Left cardiac atrium (tissue), 4 donors: ENCODE measurements around the gene LSS. TPM values are rescaled to one million over a fixed set of nuclear protein-coding genes. Genes with fewer than 3 reads are reported as not detected.
"Not testable (repeated sequence)": the region's sequence is repeated elsewhere in the genome, so short reads cannot be mapped to it uniquely, and the experiment has no call there.

Experiments
- ATAC-seq, 2 donors: fragments of 200-7000 bp; cut with Tn5 transposase; one replicate each; pipeline ENCODE4 v1.9.1; 2020; ENCODE audit warnings: mild to moderate bottlenecking in 2 of 2, moderate library complexity in 2 of 2
- DNase-seq: peaks from one replicate; pipeline ENCODE4 v3.0.0-alpha.2; 2020
- intact Hi-C, 2 donors: fragments of 100-400 bp; cut with DNase I; formaldehyde crosslinking; loops; one replicate each; pipeline versions ENCODE4 v1.14.1 to v1.15.1; 2022 to 2023
- total RNA-seq, 2 donors: library from RNA; stranded (reverse); fragmentation: NEBNext Ultra II Directional; extraction: Animal tissue kit (Norgen Biotek cat#: 25700); gene quantifications; one replicate each; pipeline ENCODE4 v1.2.1, GENCODE V29; 2021
- donor health status: DM: no; HTN: yes; CAD: no.
- donor health status: DM: no; HTN: yes; CAD: no; lungs with severe emphysema.
- donor health status: DM: yes; HTN: yes; CAD: no.
- donor health status: Dilated cardiomyopathy.

Gene LSS
- total RNA-seq, 2 donors from 2014 or later: 66.4 to 66.7 TPM

DNA sequence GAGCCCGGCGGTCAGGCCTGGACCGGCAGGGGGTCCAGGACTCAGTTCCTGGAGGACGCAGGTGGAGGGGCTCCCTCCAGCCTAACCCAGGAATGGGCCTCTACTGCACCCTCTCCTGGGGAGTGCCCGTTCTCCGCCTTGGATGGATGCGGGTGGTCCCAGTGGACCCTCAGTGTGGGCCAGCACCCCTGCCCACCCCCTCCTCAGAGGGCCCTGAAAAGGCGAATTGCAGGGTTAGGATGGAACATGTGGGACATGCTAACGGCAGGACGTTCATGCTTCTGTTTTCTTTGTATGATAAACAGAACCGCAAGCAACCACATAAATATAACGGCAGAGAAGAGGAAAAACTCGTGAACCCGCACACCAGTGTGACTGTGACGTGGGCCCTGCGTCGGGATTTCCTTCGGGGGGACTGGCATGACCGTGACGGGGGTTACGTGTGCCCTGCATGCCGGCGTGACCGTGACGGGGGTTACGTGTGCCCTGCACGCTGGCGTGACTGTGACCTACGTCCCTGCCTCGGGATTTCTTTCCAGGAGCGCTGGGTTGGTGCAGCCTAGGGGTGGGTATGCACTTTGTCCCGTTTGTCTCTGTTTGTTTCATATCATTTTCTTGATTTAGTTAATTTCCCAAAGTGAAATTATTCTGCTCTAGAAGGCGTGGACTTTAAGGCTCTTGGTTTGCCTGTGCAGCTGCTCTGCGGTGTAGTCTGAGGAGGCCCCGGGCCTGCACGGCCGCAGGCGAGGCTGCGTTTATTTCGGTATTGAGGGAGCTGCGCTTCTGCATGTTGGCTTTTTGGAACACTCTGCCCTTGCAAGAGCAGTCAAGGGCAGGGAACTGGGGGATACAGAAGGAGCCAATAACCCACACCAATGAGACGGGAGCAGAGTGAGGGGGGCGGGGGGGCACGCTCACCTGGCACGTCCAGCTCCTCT, 76.3 kb downstream of the LSS start:
- no peak for ATAC-seq

DNA sequence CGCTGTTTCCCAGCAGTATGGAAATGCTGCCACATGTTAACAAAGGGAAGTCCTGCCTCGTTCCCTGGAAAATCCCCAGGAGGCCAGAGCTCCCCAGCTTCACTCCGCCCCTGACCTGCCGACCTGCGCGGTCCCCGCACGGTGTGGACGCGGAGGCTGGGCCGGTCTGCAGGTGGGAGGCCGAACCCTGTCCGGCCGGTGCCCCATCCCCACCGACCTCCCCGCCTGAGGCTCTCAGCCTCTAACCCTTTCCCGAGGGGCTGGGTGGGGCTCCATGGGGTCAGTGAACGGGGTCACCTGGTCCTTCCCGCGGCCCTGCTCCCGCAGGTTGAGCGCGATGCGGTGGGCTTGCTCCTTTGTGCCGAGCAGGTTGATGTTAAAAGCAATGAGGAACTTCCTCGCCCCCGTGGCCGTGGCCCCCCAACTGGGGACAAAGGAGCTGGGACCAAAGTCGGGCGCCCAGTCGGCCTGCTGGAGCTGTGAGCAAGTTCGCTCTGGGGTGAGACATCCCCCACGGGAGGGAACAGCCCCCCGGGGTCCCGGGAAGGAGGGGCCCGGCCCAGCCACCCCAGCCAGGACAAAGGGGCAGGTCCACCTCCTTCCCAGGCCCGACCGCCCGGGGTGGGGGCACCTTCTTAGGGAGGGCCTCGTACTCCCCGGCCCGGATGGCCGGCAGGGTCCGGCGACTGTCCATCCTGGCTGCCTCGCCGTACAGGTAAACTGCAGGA, 77.1 kb downstream of the LSS start:
- intact Hi-C loops: loop anchor here in 1 of 2 donors (10.0 kb wide), 1 partner anchor 83 kb away; no protein-coding TSS in a partner anchor
- no peak for DNase-seq
- ATAC-seq: no peak

More for the DNA sequence above, 76.3 kb downstream of the LSS start:
- DNase-seq: no peak
- intact Hi-C loops: loop anchor here in 1 of 2 donors (10.0 kb wide), 1 partner anchor 83 kb away; no protein-coding TSS in a partner anchor

DNA sequence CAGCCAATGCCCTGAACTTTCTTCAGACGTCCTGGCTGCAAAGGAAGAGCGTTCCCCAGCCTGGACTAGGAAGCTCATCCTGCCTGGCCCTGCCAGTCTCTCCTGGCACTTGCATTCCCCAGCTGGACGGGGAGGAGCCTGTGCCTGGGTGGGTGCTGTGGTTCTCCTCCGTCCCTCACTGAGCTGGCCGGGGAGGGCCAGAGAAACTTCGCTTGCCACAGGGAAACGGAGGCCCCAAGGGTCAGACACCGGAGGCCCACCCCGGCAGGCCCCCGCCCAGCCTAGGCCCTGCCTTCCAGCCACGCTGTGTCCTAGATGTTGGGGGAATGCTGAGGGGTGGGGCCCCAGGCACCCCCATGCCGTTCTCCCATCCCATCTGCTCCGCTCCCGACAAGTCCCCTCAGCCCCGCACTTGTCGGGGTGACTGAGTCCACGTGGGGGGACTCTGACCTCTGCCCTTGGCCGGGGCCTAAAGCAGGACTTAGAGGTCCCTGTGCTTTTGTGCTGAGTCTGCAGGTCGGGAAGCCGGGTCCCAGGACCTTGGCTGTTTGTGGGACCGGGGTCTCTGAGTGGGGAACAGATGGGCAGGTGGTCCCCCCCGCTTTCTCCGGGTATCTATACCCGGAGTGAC, 78.0 kb downstream of the LSS start:
- intact Hi-C loops: loop anchor here in 1 of 2 donors (10.0 kb wide), 1 partner anchor 84 kb away; no protein-coding TSS in a partner anchor
- ATAC-seq: no peak
- peak; percentile 18 for DNase-seq

DNA sequence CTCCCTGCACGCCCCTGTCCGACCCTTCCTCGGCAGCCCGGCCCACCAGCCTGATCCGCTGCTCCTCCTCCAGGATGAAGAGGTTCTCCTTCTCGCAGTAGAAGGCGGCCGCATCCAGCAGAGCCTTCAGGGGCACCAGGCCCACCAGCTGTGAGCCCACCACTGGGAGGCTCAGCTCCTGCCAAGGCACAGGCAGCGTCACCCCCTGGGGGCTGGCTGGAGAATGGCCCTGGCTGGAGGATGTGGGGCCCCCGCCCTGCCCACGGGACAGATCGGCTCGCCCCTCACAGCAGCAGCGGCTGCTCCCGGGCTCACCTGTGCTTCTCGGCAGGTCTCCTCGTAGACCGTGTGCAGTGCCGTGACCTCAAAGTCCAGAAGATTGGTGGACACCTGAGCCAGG, 78.5 kb downstream of the LSS start:
- no peak for ATAC-seq
- peak; percentile 10 for DNase-seq
- intact Hi-C loops: loop anchor here in 1 of 2 donors (10.0 kb wide), 1 partner anchor 85 kb away; no protein-coding TSS in a partner anchor

DNA sequence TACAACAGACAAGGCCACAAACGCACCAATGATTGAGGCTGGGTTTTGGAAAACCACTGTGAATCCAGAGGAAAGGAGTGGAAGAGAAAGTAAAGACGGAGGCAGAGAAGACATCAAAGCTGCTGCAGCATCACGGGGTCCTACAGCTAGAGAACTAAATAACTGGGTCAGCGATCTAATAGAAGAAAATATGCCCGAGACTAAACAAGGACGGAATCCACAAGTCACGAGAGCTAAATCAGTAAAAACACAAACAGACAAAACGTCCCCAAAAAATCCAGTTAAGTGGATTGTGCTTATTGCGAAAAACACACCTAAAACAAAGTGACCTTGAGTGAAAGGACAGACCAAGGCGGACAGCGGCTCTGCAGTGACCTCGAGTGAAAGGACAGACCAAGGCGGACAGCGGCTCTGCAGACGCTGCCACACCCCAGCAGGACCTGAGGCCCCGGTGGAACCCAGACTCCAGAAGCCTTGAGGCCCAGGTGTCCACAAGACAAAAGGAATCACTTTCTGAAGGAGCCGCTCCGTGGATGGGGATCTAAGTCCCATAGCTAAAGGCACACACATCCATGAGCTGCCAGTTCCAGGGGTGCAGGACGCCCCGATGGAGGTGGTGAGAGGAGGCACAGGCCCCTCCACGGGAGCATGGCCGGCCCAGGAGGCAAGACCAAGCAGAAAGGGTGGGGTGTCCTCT, 79.2 kb downstream of the LSS start:
- ATAC-seq: no peak

DNA sequence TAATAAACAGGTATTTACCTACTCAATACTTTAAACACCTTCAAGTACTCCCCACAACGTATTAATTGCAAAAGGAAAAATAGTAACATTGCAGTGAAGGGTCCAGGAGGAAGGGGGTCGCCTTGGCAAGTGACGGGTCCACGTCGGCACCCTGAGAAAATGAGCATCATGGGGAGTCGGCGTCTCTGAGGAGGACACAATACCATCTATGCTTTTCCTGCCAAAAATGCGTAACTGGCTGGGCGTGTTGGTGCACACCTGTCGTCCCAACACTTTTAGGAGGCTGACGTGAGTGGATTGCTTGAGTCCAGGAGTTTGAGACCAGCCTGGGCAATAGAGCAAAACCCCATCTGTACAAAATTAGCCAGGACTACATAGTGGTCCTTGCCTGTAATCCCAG, 80.5 kb downstream of the LSS start:
- no peak for DNase-seq
- intact Hi-C loops: loop anchor here in 1 of 2 donors (10.0 kb wide), 1 partner anchor 107 kb away; no protein-coding TSS in a partner anchor
- ATAC-seq: no peak

More for the DNA sequence above, 79.2 kb downstream of the LSS start:
- intact Hi-C loops: loop anchor here in 1 of 2 donors (10.0 kb wide), 1 partner anchor 105 kb away; no protein-coding TSS in a partner anchor
- DNase-seq: peak; percentile 16

DNA sequence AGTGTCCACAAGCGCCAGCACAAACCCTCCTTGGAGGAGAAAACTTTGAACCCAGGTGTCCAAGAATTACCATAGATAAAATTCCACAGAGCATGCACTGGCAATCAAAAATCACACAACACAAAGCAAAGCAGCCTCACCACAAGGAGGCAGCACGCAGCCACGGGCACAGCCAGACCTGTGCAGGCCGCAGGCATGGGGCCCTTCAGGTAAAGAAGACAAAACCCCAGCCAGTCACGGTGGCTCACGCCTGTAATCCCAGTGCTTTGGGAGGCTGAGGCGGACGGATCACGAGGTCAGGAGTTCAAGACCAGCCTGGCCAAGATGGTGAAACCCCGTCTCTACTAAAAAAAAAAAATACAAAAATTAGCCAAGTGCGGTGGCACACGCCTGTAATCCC, 81.1 kb downstream of the LSS start:
- not testable (repeated sequence) for DNase-seq, ATAC-seq

DNA sequence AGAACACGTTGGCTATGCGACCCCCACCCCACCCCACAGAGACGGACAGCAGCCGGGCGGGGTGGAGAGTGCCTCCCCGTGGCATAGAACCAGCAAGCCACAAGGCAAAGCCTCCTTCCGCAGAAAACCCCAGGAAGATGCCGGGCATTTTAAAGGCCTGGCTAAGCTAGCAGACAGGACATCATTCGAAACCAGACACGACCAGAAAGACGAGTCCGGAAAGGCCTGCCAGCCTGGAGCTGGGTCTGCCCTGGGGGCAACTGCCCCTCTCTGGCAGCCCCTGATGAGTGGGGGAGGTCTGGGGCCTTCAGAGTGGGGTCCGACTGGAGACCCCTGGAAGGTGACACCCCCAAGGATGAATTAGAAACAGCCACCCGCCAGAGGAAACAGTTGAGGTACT, 81.7 kb downstream of the LSS start:
- DNase-seq: no peak
- no peak for ATAC-seq
- intact Hi-C loops: loop anchor here in 1 of 2 donors (10.0 kb wide), 1 partner anchor 108 kb away; no protein-coding TSS in a partner anchor

More for the DNA sequence above, 81.1 kb downstream of the LSS start:
- intact Hi-C loops: loop anchor here in 1 of 2 donors (10.0 kb wide), 1 partner anchor 107 kb away; no protein-coding TSS in a partner anchor

DNA sequence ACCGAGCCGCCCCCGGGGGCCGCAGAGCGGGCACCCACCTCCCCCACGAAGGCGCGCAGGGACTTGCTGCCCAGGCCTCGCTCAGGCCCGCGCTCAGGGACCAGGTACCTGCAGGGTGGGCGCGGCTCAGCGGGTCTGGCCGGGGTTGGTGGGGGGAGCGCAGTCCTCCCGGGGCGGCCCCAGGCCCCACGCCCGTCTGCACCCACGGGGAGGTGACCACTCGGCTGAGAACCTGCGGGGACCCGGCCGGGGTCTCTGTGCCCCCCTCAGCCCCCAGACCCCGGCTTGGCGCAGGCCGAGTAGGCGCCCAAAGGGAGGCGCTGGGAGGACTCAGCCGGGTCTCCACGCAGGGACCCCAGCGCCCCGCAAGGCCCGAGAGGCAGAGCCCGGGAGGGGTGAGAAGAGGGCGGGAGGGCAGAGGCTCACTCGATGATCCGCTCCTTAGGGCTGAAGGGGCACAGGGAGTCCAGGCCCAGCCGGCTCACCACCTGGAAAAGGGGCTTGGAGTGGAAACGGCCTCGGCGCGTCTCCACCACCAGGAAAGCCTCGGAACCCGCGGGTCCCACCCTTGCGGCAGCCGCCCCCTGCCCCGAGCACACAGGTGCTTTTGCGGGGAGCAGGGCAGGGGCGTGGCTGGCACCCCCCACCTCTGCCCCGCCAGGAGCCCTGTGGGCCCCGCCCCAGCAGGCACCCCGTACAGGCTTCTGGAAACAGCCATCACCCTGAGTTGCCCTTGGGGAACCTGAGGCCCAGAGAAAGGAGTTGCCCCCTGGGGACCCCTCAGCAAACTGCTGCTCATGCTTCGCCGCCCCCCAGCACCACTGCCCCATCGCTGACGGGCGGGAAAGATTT, 82.5 kb downstream of the LSS start:
- ATAC-seq (no peak), DNase-seq (peak; percentile 22)
- intact Hi-C loops: loop anchor here in 1 of 2 donors (10.0 kb wide), 1 partner anchor 109 kb away; no protein-coding TSS in a partner anchor

DNA sequence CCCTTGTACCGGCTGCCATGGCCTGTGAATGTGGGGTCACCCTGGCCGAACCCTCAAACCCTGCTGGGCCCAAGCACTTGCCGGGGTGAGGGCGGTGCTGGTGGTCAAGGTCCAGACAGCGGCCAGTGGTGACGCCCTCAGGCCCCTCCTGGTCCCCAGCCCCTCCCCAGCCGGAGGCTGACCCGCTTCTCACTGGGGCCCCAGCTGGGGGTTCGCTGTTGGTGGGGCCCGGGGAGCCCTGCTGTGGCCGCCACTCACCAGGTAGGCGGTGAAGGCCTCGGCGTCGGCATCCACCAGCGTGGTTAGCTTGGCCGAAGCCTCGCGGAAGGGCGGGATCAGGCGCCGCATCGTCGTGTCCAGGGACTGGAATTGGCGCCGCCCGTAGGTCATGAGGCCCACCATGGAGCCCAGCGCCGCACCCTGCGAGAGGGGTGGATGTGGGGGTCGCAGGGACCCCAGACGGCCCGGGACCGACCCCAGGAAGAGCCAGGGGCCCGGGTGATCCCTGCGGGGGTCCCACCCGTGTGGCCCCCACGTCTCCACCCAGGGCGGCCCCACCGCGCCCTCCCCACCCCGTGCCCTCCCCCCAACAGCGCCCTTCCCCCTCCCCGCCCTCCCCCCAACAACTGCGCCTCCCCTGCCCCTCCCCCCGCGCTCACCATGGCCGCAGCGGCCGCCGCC, 83.3 kb downstream of the LSS start:
- intact Hi-C loops: loop anchor here in 1 of 2 donors (10.0 kb wide), 1 partner anchor 110 kb away; no protein-coding TSS in a partner anchor
- peak; percentile 20 for DNase-seq

DNA sequence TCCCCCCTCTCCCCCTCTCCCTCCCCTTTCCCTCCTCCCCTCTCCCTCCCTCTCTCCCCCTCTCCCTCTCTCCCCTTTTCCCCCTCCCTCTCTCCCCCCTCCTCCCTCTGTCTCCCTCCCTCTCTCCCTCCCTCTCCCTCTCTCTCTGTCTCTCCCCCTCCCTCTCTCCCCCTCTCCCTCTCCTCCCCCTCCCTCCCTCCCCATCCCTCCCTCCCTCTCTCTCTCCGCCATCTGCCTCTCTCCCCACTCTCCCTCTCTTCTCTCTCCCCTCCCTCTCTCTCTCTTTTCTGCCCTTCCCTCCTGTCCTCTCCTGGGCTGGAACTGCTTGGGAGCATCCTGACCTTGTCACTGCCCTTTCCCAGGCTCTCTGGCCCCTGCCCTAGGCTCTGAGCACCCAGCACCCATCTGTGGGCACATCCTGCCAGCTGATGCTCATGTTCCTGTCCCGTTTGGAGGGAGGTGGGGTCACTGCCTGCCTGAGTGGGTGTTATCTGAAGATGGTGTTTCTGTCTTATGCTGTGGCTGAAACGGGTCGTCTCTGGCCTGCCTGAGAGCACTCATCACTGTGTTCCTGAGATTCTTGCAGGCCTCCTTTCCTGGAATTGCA, 84.0 kb downstream of the LSS start:
- ATAC-seq: no peak
- intact Hi-C loops: loop anchor here in 1 of 2 donors (5.0 to 10.0 kb wide), 2 partner anchors 78 to 110 kb away; no protein-coding TSS in a partner anchor
- no peak for DNase-seq

More for the DNA sequence above, 83.3 kb downstream of the LSS start:
- ATAC-seq: no peak

DNA sequence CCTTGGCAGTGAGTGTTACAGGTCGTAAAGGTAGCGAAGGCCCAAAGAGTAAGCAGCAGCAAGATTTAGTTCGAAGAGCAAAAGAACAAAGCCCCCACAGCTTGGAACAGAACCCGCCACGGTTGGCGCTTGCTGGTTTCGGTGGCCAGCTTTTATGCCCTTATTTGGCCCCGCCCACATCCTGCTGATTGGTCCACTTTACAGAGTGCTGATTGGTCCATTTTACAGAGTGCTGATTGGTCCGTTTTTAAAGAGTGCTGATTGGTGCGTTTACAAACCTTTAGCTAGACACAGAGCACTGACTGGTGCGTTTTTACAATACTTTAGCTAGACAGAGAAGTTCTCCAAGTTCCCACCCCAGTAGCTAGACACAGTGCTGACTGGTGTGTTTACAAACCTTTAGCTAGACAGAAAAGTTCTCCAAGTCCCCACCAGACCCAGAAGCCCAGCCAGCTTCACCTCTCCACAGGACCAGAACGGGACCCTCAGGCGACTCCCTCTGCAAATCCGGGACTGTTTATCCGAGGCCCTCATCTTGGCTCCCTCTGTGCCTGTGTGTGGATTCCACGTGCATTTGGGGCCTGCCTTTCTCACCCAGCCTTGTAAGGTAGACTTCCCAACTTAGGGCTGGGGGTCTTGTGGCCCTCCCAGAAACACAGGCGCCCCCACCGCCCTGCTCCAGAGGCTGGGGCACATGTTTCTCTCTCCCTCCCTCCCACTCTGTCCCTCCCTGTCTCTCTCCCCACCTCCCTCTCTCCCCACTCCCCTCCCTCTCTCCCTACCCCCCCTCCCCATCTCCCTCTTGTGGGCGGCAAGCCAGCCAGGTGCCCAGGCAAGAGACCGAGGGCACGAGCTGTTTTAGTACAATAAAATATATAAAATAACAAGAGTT, 85.7 kb downstream of the LSS start:
- ATAC-seq (no peak), DNase-seq (peak; percentile 12)
- intact Hi-C loops: loop anchor here in 1 of 2 donors (5.0 to 10.0 kb wide), 2 partner anchors 79 to 112 kb away; no protein-coding TSS in a partner anchor

DNA sequence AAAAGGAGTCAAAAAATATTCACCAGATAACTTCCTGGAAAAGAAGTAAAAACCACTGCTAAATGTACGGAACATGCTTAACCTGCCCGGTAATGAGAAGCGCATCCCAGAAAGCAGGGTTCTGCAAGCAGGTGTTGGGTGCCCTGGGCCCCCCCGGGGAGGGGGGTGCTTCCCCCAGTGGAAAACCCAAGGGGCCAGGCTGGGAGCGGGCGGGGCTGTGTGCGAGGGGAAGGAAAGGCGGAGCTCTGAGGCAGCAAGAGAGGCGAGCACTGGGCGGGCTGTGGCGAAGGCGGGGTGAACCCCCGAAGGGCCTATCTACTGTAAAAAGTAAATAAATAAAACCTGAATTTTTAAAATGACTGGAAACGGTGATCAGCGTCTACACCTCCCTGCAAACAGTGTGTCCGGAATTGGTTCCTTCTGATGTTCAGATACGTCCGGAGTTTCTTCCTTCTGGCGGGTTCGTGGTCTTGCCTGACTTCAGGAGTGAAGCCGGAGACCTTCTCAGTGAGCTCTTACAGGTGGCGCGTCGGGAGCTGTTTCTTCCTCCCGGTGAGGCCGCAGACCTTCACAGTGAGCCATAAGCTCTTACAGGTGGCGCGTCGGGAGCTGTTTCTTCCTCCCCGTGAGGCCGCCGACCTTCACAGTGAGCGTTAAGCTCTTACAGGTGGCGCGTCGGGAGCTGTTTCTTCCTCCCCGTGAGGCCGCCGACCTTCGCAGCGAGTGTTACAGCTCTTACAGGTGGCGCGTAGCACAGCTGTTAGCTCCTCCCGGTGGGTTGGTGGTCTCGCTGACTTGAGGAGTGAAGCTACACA, 86.6 kb downstream of the LSS start:
- intact Hi-C loops: loop anchor here in 1 of 2 donors (5.0 to 10.0 kb wide), 2 partner anchors 80 to 113 kb away; no protein-coding TSS in a partner anchor
- no peak for ATAC-seq
- peak; percentile 24 for DNase-seq
